Gastrocnemius medialis (tissue), 4 donors: ENCODE data around the gene CPSF4L. TPM values are rescaled to one million over a fixed set of nuclear protein-coding genes. Genes with fewer than 3 reads are reported as not detected.
A peak's percentile ranks its signal among the peaks of the same experiment; 100 is the strongest.

Source experiments
- ATAC-seq, 2 donors: fragments of 150-250 bp; one replicate each; pipeline ENCODE4 v1.9.1; 2016
- DNase-seq, 2 donors: peaks; one replicate each; pipeline ENCODE4 v3.0.0-alpha.2; 2019
- H3K27ac ChIP-seq, 4 donors: fragments of 200-600 bp; sonication (generic); 1 replicate in 1 of 4; 2 replicates in 3 of 4; pipeline ENCODE4 v1.5.1; 2016 to 2018; ENCODE audit warnings: mild to moderate bottlenecking in 2 of 4, moderate library complexity in 1 of 4
- H3K27me3 ChIP-seq, 3 donors: fragments of 200-600 bp; sonication (generic) in 2 of 3; 1 replicate in 1 of 3; 2 replicates in 2 of 3; pipeline versions ENCODE4 v1.5.1 to v1.6.0; 2016 to 2019; ENCODE audit warnings: mild to moderate bottlenecking in 1 of 3, moderate library complexity in 1 of 3
- H3K36me3 ChIP-seq, 2 donors: fragments of 200-600 bp; sonication (generic) in 1 of 2; one replicate each; pipeline ENCODE4 v1.5.1; 2017 to 2018
- H3K4me1 ChIP-seq, 2 donors: fragments of 200-600 bp; sonication (generic) in 1 of 2; one replicate each; pipeline ENCODE4 v1.5.1; 2016 to 2017; ENCODE audit warnings: mild to moderate bottlenecking in 2 of 2
- H3K4me3 ChIP-seq, 4 donors: fragments of 200-600 bp; sonication (generic) in 3 of 4; 1 replicate in 1 of 4; 2 replicates in 3 of 4; pipeline ENCODE4 v1.5.1; 2016 to 2019; ENCODE audit warnings: mild to moderate bottlenecking in 2 of 4
- H3K9me3 ChIP-seq, 3 donors: fragments of 200-600 bp; sonication (generic) in 2 of 3; 1 replicate in 1 of 3; 2 replicates in 2 of 3; pipeline ENCODE4 v1.5.1; 2016 to 2019
- POLR2A ChIP-seq, 2 donors: fragments of 450-650 bp; IDR thresholded peaks; one replicate each; pipeline ENCODE4 v1.6.1; 2017; ENCODE audit warnings: antibody characterized with exemption in 2 of 2, mild to moderate bottlenecking in 2 of 2, moderate library complexity in 2 of 2
- in situ Hi-C, 4 donors: fragments of 200-750 bp; cut with MboI; loops; one replicate each; pipeline versions ENCODE4 v1.15.0 to v1.8.0; 2017; ENCODE audit warnings: low sequenced_read_pairs in 4 of 4
- intact Hi-C: fragments of 100-400 bp; cut with DNase I; formaldehyde crosslinking; loops from one replicate; pipeline ENCODE4 v1.15.1; 2023; ENCODE audit warnings: low total_unique reads
- total RNA-seq, 4 donors: library from RNA; depleted of rRNA; stranded (reverse); fragments of >200 nt; gene quantifications; one replicate each; pipeline versions ENCODE4 v1.1.0 to v1.2.3, GENCODE V29; 2016
- TF ChIP-seq, protein P1 (sequence below), 5 experiments: fragments of 450-650 bp in 3 of 5; fragments of 200-600 bp in 2 of 5; sonication (generic) in 2 of 5; IDR thresholded peaks in 4 of 5; conservative IDR thresholded peaks in 1 of 5; 1 replicate in 4 of 5; 2 replicates in 1 of 5; pipeline ENCODE4 v1.5.1; 2016 to 2019; ENCODE audit warnings: antibody characterized with exemption in 5 of 5, mild to moderate bottlenecking in 3 of 5, moderate library complexity in 3 of 5

CPSF4L gene
- total RNA-seq, 4 donors from 2014 or later, result not detected

GRCh38 chr17:73228748-73229236 lies 32.9 kb downstream of the CPSF4L start:
- in situ Hi-C loops, result no loop called here
- H3K27ac ChIP-seq, result peak overlapping the region; percentile 87 to 97 (median 95)
- DNase-seq (peak; percentile 71 to 85), ATAC-seq (peak; percentile 74 to 78)
- H3K4me3 ChIP-seq, result no peak overlapping the region
- intact Hi-C loops, result no loop called here
- peaks cover 54 to 56% of the 10 kb centered on the region in 2 donors for H3K4me1 ChIP-seq
- no peaks in the 10 kb centered on the region for H3K36me3 ChIP-seq
- no peak for TF ChIP-seq POLR2A (IDR thresholded peaks at IDR 0.05)
- TF ChIP-seq, protein P1, sequence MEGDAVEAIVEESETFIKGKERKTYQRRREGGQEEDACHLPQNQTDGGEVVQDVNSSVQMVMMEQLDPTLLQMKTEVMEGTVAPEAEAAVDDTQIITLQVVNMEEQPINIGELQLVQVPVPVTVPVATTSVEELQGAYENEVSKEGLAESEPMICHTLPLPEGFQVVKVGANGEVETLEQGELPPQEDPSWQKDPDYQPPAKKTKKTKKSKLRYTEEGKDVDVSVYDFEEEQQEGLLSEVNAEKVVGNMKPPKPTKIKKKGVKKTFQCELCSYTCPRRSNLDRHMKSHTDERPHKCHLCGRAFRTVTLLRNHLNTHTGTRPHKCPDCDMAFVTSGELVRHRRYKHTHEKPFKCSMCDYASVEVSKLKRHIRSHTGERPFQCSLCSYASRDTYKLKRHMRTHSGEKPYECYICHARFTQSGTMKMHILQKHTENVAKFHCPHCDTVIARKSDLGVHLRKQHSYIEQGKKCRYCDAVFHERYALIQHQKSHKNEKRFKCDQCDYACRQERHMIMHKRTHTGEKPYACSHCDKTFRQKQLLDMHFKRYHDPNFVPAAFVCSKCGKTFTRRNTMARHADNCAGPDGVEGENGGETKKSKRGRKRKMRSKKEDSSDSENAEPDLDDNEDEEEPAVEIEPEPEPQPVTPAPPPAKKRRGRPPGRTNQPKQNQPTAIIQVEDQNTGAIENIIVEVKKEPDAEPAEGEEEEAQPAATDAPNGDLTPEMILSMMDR (IDR thresholded peaks at IDR 0.05 in 4 of 5, conservative IDR thresholded peaks at IDR 0.05 in 1 of 5), result no peak
- no peaks in the 10 kb centered on the region for H3K9me3 ChIP-seq
- no peaks in the 10 kb centered on the region for H3K27me3 ChIP-seq

GRCh38 chr17:73227944-73228343 lies 33.7 kb downstream of the CPSF4L start:
- ATAC-seq (peak; percentile 57 to 61), DNase-seq (peak; percentile 21 to 68)
- Histone ChIP-seq H3K27me3 (no peaks in the 10 kb centered on the region), H3K4me3 (no peak overlapping the region), H3K36me3 (no peaks in the 10 kb centered on the region), H3K27ac (peak overlapping the region; percentile 87 to 97 (median 95)), H3K9me3 (no peaks in the 10 kb centered on the region), H3K4me1 (peaks cover 47 to 52% of the 10 kb centered on the region in 2 donors)
- TF ChIP-seq, protein P1 (IDR thresholded peaks at IDR 0.05 in 4 of 5, conservative IDR thresholded peaks at IDR 0.05 in 1 of 5), result no peak
- no peak for TF ChIP-seq POLR2A (IDR thresholded peaks at IDR 0.05)
- in situ Hi-C loops (no loop called here), intact Hi-C loops (no loop called here)

GRCh38 chr17:73227379-73227778 lies 34.3 kb downstream of the CPSF4L start:
- no peak for ATAC-seq
- Histone ChIP-seq H3K27ac (peak overlapping the region; percentile 87 to 97 (median 95)), H3K9me3 (no peaks in the 10 kb centered on the region), H3K4me1 (peaks cover 47 to 55% of the 10 kb centered on the region in 2 donors), H3K36me3 (no peaks in the 10 kb centered on the region), H3K27me3 (no peaks in the 10 kb centered on the region), H3K4me3 (no peak overlapping the region)
- intact Hi-C loops (no loop called here), in situ Hi-C loops (no loop called here)
- DNase-seq, result no peak
- no peak for TF ChIP-seq POLR2A (IDR thresholded peaks at IDR 0.05)
- TF ChIP-seq, protein P1 (IDR thresholded peaks at IDR 0.05 in 4 of 5, conservative IDR thresholded peaks at IDR 0.05 in 1 of 5), result no peak

- in situ Hi-C loops, result no loop called here
- ATAC-seq (no peak), DNase-seq (no peak)
- no peak overlapping the region for H3K4me3 ChIP-seq
- H3K4me1 ChIP-seq, result peaks cover 47 to 55% of the 10 kb centered on the region in 2 donors
- no peak for TF ChIP-seq POLR2A (IDR thresholded peaks at IDR 0.05)
- TF ChIP-seq, protein P1 (IDR thresholded peaks at IDR 0.05 in 4 of 5, conservative IDR thresholded peaks at IDR 0.05 in 1 of 5), result no peak
- no peaks in the 10 kb centered on the region for H3K27me3 ChIP-seq
- H3K27ac ChIP-seq, result peak overlapping the region; percentile 87 to 97 (median 95)
- H3K36me3 ChIP-seq, result no peaks in the 10 kb centered on the region
- intact Hi-C loops, result no loop called here
- no peaks in the 10 kb centered on the region for H3K9me3 ChIP-seq
Measured at GRCh38 chr17:73226556-73227172, 35.0 kb downstream of the CPSF4L start.
